Body of pancreas (tissue), 4 donors: ENCODE results near the gene LRRK1. TPM values are rescaled to one million over a fixed set of nuclear protein-coding genes. Genes with fewer than 3 reads are reported as not detected.
A peak's percentile ranks its signal among the peaks of the same experiment; 100 is the strongest.

Experiments used
- ATAC-seq: fragments of 150-250 bp; one replicate; pipeline ENCODE4 v1.9.1; 2016
- DNase-seq, 4 donors: peaks; one replicate each; pipeline ENCODE4 v3.0.0-alpha.2; 2019
- H3K27ac ChIP-seq, 4 donors: fragments of 200-600 bp; sonication (generic); 1 replicate in 3 of 4; 2 replicates in 1 of 4; pipeline versions ENCODE4 v1.5.1 to v1.6.1; 2016 to 2019; ENCODE audit warnings: mild to moderate bottlenecking in 1 of 4, mixed read lengths in 1 of 4, moderate library complexity in 1 of 4
- H3K27me3 ChIP-seq, 2 donors: fragments of 200-600 bp; sonication (generic); one replicate each; pipeline ENCODE4 v1.6.0; 2016; ENCODE audit warnings: mild to moderate bottlenecking in 1 of 2
- H3K36me3 ChIP-seq, 2 donors: fragments of 200-600 bp; sonication (generic); replicated peaks in 1 of 2; 2 replicates each; pipeline ENCODE4 v1.5.1; 2016; ENCODE audit warnings: low read depth in 2 of 2; ENCODE audit not compliant: insufficient read depth in 1 of 2
- H3K4me1 ChIP-seq: fragments of 200-600 bp; sonication (generic); one replicate; pipeline ENCODE4 v1.6.0; 2016
- H3K4me3 ChIP-seq, 2 donors: fragments of 200-600 bp; sonication (generic); 1 replicate in 1 of 2; 2 replicates in 1 of 2; pipeline ENCODE4 v1.5.1; 2016 to 2019
- H3K9me3 ChIP-seq, 3 donors: fragments of 200-600 bp; sonication (generic); 1 replicate in 2 of 3; 2 replicates in 1 of 3; pipeline ENCODE4 v1.5.1; 2016
- CTCF ChIP-seq, 7 experiments: fragments of 450-650 bp in 4 of 7; fragments of 200-600 bp in 3 of 7; sonication (generic) in 3 of 7; IDR thresholded peaks; one replicate each; pipeline ENCODE4 v1.5.1; 2016 to 2019; ENCODE audit warnings: antibody characterized with exemption in 7 of 7
- POLR2A ChIP-seq, 3 donors: fragments of 450-650 bp; IDR thresholded peaks; one replicate each; pipeline ENCODE4 v1.6.1; 2016; ENCODE audit warnings: antibody characterized with exemption in 3 of 3, mild to moderate bottlenecking in 2 of 3
- WGBS, 2 donors: methylation state at CpG; one replicate each; pipeline ENCODE4 v1.1.5; 2017; 5-methylcytosine and 5-hydroxymethylcytosine counted together
- intact Hi-C: fragments of 100-400 bp; cut with DNase I; formaldehyde crosslinking; loops from one replicate; pipeline ENCODE4 v1.15.1; 2023
- total RNA-seq, 2 donors: library from RNA; depleted of rRNA; stranded (reverse); fragments of >200 nt; gene quantifications; one replicate each; pipeline ENCODE4 v1.1.0, GENCODE V29; 2016

Gene LRRK1
- total RNA-seq, 2 donors from 2014 or later, result 12.2 to 14.0 TPM

GRCh38 chr15:100893261-100893963 lies 25.7 kb upstream of the LRRK1 start:
- Histone ChIP-seq H3K4me1 (peaks cover 11% of the 10 kb centered on the region), H3K27ac (no peak overlapping the region), H3K27me3 (no peaks in the 10 kb centered on the region), H3K36me3 (no peaks in the 10 kb centered on the region), H3K4me3 (no peak overlapping the region), H3K9me3 (no peaks in the 10 kb centered on the region)
- DNase-seq (no peak), ATAC-seq (no peak)
- TF ChIP-seq POLR2A (IDR thresholded peaks at IDR 0.05) (no peak), CTCF (IDR thresholded peaks at IDR 0.05) (no peak)
- intact Hi-C loops, result no loop called here
- WGBS, 2 donors, result 82 to 83% methylated on average over 6 of the region's 6 CpGs

- DNase-seq, result no peak
These were observed 25.2 kb upstream of the LRRK1 start for GRCh38 chr15:100893964-100894295.

GRCh38 chr15:100895721-100896120 lies 23.4 kb upstream of the LRRK1 start:
- Histone ChIP-seq H3K4me3 (no peak overlapping the region), H3K4me1 (peaks cover 7% of the 10 kb centered on the region), H3K27ac (no peak overlapping the region), H3K9me3 (no peaks in the 10 kb centered on the region), H3K36me3 (no peaks in the 10 kb centered on the region), H3K27me3 (no peaks in the 10 kb centered on the region)
- ATAC-seq (no peak), DNase-seq (peak in 1 of 4 donors; percentile 5)
- intact Hi-C loops, result no loop called here
- TF ChIP-seq POLR2A (IDR thresholded peaks at IDR 0.05), result no peak
- TF ChIP-seq CTCF (IDR thresholded peaks at IDR 0.05), result no peak
- WGBS, 2 donors, result 88 to 92% methylated on average over 13 of the region's 13 CpGs

More at GRCh38 chr15:100893964-100894295, 25.2 kb upstream of the LRRK1 start:
- Histone ChIP-seq H3K4me3 (no peak overlapping the region), H3K4me1 (peaks cover 9% of the 10 kb centered on the region), H3K27me3 (no peaks in the 10 kb centered on the region), H3K9me3 (no peaks in the 10 kb centered on the region), H3K36me3 (no peaks in the 10 kb centered on the region), H3K27ac (no peak overlapping the region)
- WGBS, 2 donors, result 70 to 89% methylated on average over 8 to 9 of the region's 9 CpGs
- no peak for ATAC-seq
- intact Hi-C loops, result no loop called here
- TF ChIP-seq POLR2A (IDR thresholded peaks at IDR 0.05) (no peak), CTCF (IDR thresholded peaks at IDR 0.05) (no peak)

- ATAC-seq (no peak), DNase-seq (no peak)
- H3K4me3 ChIP-seq, result no peak overlapping the region
- TF ChIP-seq CTCF (IDR thresholded peaks at IDR 0.05) (no peak), POLR2A (IDR thresholded peaks at IDR 0.05) (no peak)
- H3K36me3 ChIP-seq, result no peaks in the 10 kb centered on the region
- H3K4me1 ChIP-seq, result peaks cover 22% of the 10 kb centered on the region
- H3K27ac ChIP-seq, result no peak overlapping the region
- WGBS, 2 donors, result 89 to 92% methylated on average over 11 to 26 of the region's 26 CpGs
- no peaks in the 10 kb centered on the region for H3K27me3 ChIP-seq
- no peaks in the 10 kb centered on the region for H3K9me3 ChIP-seq
- intact Hi-C loops, result no loop called here
These were observed 21.7 kb upstream of the LRRK1 start for GRCh38 chr15:100897221-100898151.
